Measurements from ENCODE around the gene DAPK2. TPM values are rescaled to one million over a fixed set of nuclear protein-coding genes. Genes with fewer than 3 reads are reported as not detected.
A peak's percentile ranks its signal among the peaks of the same experiment; 100 is the strongest.

The DAPK2 gene
- total RNA-seq, 1 donor = 23.5 TPM

- no peak overlapping the region for H3K27ac ChIP-seq (ENCODE audit: low read depth, low read length)
- no peaks in the 10 kb centered on the region for H3K79me2 ChIP-seq (ENCODE audit: insufficient read depth, low read length)
- H3K4me1 ChIP-seq (ENCODE audit: insufficient read depth, low read length) = peaks cover 26% of the 10 kb centered on the region
- TF ChIP-seq, protein P1, sequence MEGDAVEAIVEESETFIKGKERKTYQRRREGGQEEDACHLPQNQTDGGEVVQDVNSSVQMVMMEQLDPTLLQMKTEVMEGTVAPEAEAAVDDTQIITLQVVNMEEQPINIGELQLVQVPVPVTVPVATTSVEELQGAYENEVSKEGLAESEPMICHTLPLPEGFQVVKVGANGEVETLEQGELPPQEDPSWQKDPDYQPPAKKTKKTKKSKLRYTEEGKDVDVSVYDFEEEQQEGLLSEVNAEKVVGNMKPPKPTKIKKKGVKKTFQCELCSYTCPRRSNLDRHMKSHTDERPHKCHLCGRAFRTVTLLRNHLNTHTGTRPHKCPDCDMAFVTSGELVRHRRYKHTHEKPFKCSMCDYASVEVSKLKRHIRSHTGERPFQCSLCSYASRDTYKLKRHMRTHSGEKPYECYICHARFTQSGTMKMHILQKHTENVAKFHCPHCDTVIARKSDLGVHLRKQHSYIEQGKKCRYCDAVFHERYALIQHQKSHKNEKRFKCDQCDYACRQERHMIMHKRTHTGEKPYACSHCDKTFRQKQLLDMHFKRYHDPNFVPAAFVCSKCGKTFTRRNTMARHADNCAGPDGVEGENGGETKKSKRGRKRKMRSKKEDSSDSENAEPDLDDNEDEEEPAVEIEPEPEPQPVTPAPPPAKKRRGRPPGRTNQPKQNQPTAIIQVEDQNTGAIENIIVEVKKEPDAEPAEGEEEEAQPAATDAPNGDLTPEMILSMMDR (IDR thresholded peaks at IDR 0.05; ENCODE audit: extremely low read depth, low read depth, low read length) = no peak
- H3K27me3 ChIP-seq (ENCODE audit: insufficient read depth, low read length) = no peaks in the 10 kb centered on the region
- no peaks in the 10 kb centered on the region for H4K20me1 ChIP-seq (ENCODE audit: insufficient read depth, low read length)
- H3K4me3 ChIP-seq (ENCODE audit: insufficient read depth, low read length) = no peak overlapping the region
- no peak overlapping the region for H3K4me2 ChIP-seq (ENCODE audit: insufficient read depth, low read length)
- H2AFZ ChIP-seq (ENCODE audit: low read length) = no peak overlapping the region
- no peak for DNase-seq (ENCODE audit: insufficient read length, low spot score, missing footprints)
- H3K36me3 ChIP-seq (ENCODE audit: insufficient read depth, low read length) = no peaks in the 10 kb centered on the region
- H3K9me3 ChIP-seq (ENCODE audit: low read depth, low read length) = no peaks in the 10 kb centered on the region
Measured at GRCh38 chr15:64006642-64007041, 39.6 kb downstream of the DAPK2 start.

GRCh38 chr15:64004587-64004986 lies 41.7 kb downstream of the DAPK2 start:
- Histone ChIP-seq H3K36me3 (ENCODE audit: insufficient read depth, low read length) (no peaks in the 10 kb centered on the region), H3K79me2 (ENCODE audit: insufficient read depth, low read length) (no peaks in the 10 kb centered on the region), H3K27ac (ENCODE audit: low read depth, low read length) (no peak overlapping the region), H3K4me3 (ENCODE audit: insufficient read depth, low read length) (no peak overlapping the region), H4K20me1 (ENCODE audit: insufficient read depth, low read length) (no peaks in the 10 kb centered on the region), H2AFZ (ENCODE audit: low read length) (no peak overlapping the region), H3K4me2 (ENCODE audit: insufficient read depth, low read length) (no peak overlapping the region), H3K9me3 (ENCODE audit: low read depth, low read length) (no peaks in the 10 kb centered on the region), H3K27me3 (ENCODE audit: insufficient read depth, low read length) (no peaks in the 10 kb centered on the region), H3K4me1 (ENCODE audit: insufficient read depth, low read length) (peaks cover 9% of the 10 kb centered on the region)
- DNase-seq (ENCODE audit: insufficient read length, low spot score, missing footprints) = peak; percentile 14
- TF ChIP-seq, protein P1 (IDR thresholded peaks at IDR 0.05; ENCODE audit: extremely low read depth, low read depth, low read length) = no peak

DNA sequence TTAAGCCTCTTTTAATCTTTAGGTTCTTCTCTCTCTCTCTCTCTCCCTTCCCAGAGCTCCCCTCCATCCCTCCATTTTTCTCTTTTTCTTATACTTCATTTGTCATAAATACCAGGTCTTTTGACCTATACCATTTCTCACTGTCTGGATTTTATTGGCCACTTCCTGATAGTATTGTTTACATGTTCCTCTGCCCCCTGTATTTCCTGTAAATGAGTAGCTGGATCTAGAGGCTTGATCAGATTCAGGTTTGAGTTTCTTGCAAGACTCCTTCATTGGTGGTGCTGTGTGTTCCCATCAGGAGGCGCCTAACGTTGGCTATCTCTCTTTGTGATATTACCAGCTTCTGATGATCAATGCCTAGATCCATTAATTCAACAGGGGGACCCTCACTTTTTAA lies 42.2 kb downstream of the DAPK2 start:
- H3K4me2 ChIP-seq (ENCODE audit: insufficient read depth, low read length) = no peak overlapping the region
- H3K9me3 ChIP-seq (ENCODE audit: low read depth, low read length) = no peaks in the 10 kb centered on the region
- TF ChIP-seq, protein P1 (IDR thresholded peaks at IDR 0.05; ENCODE audit: extremely low read depth, low read depth, low read length) = no peak
- H3K36me3 ChIP-seq (ENCODE audit: insufficient read depth, low read length) = no peaks in the 10 kb centered on the region
- H3K4me3 ChIP-seq (ENCODE audit: insufficient read depth, low read length) = no peak overlapping the region
- H3K4me1 ChIP-seq (ENCODE audit: insufficient read depth, low read length) = peaks cover 9% of the 10 kb centered on the region
- no peak overlapping the region for H3K27ac ChIP-seq (ENCODE audit: low read depth, low read length)
- no peaks in the 10 kb centered on the region for H4K20me1 ChIP-seq (ENCODE audit: insufficient read depth, low read length)
- DNase-seq (ENCODE audit: insufficient read length, low spot score, missing footprints) = no peak
- H3K27me3 ChIP-seq (ENCODE audit: insufficient read depth, low read length) = no peaks in the 10 kb centered on the region
- no peak overlapping the region for H2AFZ ChIP-seq (ENCODE audit: low read length)
- H3K79me2 ChIP-seq (ENCODE audit: insufficient read depth, low read length) = no peaks in the 10 kb centered on the region

- H3K27me3 ChIP-seq (ENCODE audit: insufficient read depth, low read length) = no peaks in the 10 kb centered on the region
- H4K20me1 ChIP-seq (ENCODE audit: insufficient read depth, low read length) = no peaks in the 10 kb centered on the region
- no peak overlapping the region for H3K4me3 ChIP-seq (ENCODE audit: insufficient read depth, low read length)
- H3K36me3 ChIP-seq (ENCODE audit: insufficient read depth, low read length) = no peaks in the 10 kb centered on the region
- no peak overlapping the region for H2AFZ ChIP-seq (ENCODE audit: low read length)
- H3K79me2 ChIP-seq (ENCODE audit: insufficient read depth, low read length) = no peaks in the 10 kb centered on the region
- TF ChIP-seq, protein P1 (IDR thresholded peaks at IDR 0.05; ENCODE audit: extremely low read depth, low read depth, low read length) = no peak
- no peaks in the 10 kb centered on the region for H3K9me3 ChIP-seq (ENCODE audit: low read depth, low read length)
- H3K27ac ChIP-seq (ENCODE audit: low read depth, low read length) = no peak overlapping the region
- no peak overlapping the region for H3K4me2 ChIP-seq (ENCODE audit: insufficient read depth, low read length)
- no peak for DNase-seq (ENCODE audit: insufficient read length, low spot score, missing footprints)
- peaks cover 15% of the 10 kb centered on the region for H3K4me1 ChIP-seq (ENCODE audit: insufficient read depth, low read length)
Measured at GRCh38 chr15:64003182-64003581, 43.1 kb downstream of the DAPK2 start.
